Left renal pelvis (tissue), 4 donors: ENCODE data around the gene ATPAF2. TPM values are rescaled to one million over a fixed set of nuclear protein-coding genes. Genes with fewer than 3 reads are reported as not detected.

Experiments
- polyA plus RNA-seq, 4 donors: library from polyadenylated mRNA; unstranded; fragments of 120-200 nt; gene quantifications; one replicate each; pipeline ENCODE4 v1.2.1, GENCODE V29; 2013; ENCODE audit not compliant: insufficient read length in 4 of 4

ATPAF2 gene
- polyA plus RNA-seq, 4 donors = 17.4 to 35.4 (median 21.9) TPM

Other genes with a start within 250 kb of the ATPAF2 start
- gene SREBF1, start 202.2 kb downstream of the ATPAF2 start, polyA plus RNA-seq = 10 to 100 TPM; 39.2 to 64.0 (median 50.9) TPM
- gene TOM1L2, start 66.8 kb downstream of the ATPAF2 start, polyA plus RNA-seq = 10 to 100 TPM; 33.3 to 46.1 (median 36.1) TPM
- 10 to 100 TPM in 3 of 4 donors, 1 to 10 TPM in 1; 4.7 to 24.6 (median 13.5) TPM for gene DRC3, start 66.3 kb downstream of the ATPAF2 start, polyA plus RNA-seq
- gene GID4, start 240 bp upstream of the ATPAF2 start, polyA plus RNA-seq = 10 to 100 TPM; 13.3 to 16.2 (median 14.5) TPM
- 10 to 100 TPM; 29.6 to 44.7 (median 36.2) TPM for gene DRG2, start 48.8 kb upstream of the ATPAF2 start, polyA plus RNA-seq
- 1 to 10 TPM; 2.9 to 6.2 (median 4.7) TPM for gene MYO15A, start 69.6 kb upstream of the ATPAF2 start, polyA plus RNA-seq
- 10 to 100 TPM; 58.8 to 70.6 (median 67.5) TPM for gene ALKBH5, start 144.7 kb upstream of the ATPAF2 start, polyA plus RNA-seq
- gene LLGL1, start 186.5 kb upstream of the ATPAF2 start, polyA plus RNA-seq = 10 to 100 TPM; 26.8 to 43.2 (median 32.3) TPM
- gene FLII, start 219.6 kb upstream of the ATPAF2 start, polyA plus RNA-seq = 100 to 1,000 TPM; 125 to 154 (median 138) TPM
- gene MIEF2, start 221.5 kb upstream of the ATPAF2 start, polyA plus RNA-seq = 10 to 100 TPM; 13.7 to 17.9 (median 14.1) TPM